HG02588 (cell line): ENCODE results near the gene SPAG16.
"Not testable (repeated sequence)": the region's sequence is repeated elsewhere in the genome, so short reads cannot be mapped to it uniquely, and the experiment has no call there.

Source experiments
- ATAC-seq: cut with Tn5 transposase; IDR thresholded peaks from one replicate; pipeline ENCODE4 v1.9.1; 2021; ENCODE audit warnings: mild to moderate bottlenecking, moderate library complexity; ENCODE audit not compliant: unreplicated experiment

SPAG16 gene

DNA sequence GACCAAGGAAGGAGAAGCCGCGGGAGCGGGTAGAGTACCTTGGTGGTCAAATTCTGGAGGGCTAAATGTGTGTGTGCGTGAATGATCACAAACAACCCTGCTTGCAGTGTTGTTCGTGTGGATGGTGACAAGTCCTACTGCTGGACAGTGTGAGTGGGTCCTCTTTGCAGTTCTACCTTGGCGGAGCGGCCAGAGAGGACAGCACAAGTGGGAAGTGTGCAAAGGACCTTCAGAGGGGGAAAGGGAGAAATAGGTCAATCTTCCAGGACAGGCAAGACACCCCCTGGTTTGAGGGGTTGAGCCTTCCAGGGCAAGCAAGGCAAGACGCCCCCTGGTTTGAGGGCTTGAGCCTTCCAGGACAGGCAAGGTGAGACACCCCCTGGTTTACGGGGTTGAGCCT lies 122.8 kb downstream of the SPAG16 start:
- ATAC-seq = not testable (repeated sequence)

DNA sequence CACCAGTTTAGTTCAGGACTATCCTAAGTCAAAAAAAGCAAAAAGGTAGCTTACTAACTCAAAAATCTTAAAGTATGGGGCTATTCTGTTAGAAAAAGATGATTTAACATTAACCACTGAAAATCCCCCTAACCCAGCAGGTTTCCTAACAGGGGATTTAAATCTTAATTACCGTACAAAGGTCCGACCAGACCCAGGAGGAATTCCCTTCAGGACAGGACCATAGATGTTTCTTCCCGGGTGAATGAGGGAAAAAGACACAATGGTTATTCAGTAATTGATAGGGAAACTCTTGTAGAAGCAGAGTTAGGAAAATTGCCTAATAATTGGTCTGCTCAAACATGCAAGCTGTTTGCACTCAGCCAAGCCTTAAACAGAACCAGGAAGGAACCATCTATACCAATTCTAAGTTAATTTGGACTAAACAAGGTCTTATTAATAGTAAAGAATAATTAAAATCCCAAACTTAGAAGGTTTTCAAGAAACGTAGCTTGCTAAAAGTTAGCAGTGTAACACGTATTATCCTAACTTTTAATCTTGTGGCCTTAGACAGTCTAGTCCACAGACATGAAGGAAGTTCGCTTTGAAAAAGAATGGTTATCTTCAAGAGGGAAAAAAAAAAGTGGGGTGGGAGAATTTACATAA lies 124.3 kb downstream of the SPAG16 start:
- ATAC-seq = not testable (repeated sequence)

DNA sequence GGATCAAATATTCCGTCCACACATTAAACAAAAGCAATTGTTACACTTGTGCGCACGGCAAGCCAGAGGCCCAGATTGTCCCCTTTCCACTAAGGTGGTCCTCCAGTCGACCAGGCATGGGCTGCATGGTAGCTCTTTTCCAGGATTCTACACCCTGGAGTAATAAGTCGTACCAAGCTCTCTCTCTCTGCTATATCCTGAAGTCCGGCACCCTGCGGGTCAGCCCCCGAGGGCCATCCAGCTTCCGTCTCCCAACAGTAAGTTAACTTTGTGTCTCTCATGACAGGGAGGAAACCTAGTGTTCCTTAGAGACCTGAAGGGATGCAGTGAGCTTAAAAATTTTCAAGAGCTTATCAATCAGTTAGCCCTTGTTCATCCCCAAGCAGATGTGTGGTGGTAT lies 126.4 kb downstream of the SPAG16 start:
- not testable (repeated sequence) for ATAC-seq

DNA sequence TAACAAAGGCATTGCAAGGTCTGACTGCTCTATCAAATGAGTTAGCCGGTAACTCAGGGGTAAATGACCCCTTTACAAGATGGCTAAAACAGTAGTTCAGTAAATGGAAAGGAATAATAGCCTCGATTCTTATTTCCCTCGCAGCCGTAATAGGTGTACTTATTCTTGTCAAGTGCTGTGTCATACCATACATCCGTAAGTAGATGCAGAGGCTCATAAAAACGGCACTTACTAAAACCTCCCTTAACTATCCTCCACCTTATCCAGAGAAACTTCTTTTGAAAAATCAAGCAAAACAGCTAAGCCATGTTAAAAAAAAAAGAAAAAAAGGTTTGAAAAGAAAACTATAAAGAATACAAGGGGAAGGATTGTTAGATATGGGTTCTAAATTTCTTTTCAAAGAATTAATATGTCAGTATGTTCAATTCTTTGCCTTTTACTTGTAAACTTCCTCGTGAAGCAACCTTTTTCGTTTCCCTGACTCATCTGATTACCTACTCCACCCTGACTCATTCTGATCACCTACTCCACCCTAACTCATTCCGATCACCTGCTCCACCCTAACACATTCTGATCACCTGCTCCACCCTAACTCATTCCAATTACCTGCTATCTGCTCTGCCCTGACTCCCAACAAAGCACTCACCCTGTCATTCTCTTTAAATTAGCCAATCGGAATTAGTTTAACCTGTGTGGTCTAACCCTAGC lies 127.5 kb downstream of the SPAG16 start:
- no peak for ATAC-seq

DNA sequence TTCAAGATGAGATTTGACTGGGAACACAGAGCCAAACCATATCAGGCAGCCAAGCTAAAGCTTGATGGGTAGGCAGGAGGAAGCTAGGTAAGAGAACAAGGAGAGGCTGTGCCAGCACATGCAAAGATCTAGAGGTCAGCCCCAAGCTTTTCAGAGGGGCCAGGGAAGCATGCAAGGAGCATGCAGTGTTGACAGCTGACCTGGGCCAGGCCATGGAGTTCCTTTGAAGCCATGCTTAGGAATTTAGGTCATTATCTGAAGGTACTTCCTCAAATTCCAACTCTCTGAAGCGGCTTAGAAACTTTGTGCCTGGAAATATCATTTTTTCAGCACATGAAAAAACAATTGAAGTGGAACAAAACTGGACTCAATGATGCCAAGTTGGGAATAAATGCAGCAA lies 130.8 kb downstream of the SPAG16 start:
- ATAC-seq = no peak

DNA sequence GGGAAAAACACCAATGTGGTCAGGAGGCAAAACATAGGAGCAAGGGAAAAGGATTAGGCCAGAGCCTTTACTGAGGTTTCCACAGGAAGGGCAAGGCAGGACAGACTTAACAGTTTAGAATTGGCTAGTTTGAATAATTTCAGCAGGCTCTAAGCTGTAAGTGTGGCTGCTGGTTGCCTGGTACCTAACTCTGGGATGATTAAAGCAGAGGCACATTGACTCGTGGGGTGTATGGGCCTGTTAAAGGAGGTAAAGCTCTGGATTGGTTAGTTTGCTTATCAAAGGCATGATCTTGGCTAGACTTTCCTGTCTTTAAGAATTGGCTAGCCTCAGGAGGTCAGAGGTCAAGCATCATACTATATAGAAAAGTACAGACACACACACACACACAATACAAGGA lies 132.6 kb downstream of the SPAG16 start:
- no peak for ATAC-seq

DNA sequence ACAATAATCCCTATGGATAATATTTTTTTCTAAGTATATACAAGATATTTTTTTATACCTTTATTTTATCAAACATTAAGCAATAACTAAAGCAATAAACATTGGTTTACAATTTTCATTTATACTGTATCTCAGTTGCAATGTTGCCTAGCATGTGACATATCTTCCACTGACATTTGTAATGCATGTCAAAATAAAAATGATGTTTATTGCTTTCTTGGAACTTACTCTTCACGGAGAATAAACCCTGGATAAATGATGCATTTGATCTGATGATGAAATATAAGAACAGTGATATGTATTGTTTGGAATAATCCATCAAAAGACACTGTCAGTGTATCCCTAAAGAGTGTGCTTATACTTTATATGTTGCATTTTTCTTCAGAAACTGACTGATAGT lies 135.7 kb downstream of the SPAG16 start:
- no peak for ATAC-seq

DNA sequence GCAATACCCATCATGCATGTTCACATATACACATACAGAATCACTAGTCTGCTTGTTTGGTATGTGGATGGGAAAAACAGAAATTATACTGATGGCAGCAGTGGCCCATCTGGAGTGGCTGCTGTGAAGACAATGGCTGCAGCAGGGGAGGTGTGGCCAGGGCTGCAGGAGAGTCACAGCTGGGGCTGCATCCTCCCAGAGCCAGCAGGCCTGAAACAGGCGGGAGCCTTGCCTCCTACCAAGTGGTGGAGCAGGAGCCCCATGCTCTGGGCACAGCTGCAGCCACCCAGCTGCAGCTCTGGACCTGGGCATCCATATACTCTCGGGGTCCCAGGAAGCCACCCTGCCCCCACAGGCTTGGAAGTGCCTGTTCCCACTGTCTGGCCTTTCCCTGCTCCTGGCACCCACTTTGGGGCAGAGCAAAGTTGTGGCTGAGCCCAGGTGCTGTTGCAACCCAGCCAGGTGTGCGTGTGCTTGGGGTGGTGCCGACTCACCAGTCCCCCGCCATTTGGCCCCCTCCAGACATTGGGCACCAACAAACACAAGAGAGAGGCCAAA lies 136.6 kb downstream of the SPAG16 start:
- ATAC-seq = no peak

DNA sequence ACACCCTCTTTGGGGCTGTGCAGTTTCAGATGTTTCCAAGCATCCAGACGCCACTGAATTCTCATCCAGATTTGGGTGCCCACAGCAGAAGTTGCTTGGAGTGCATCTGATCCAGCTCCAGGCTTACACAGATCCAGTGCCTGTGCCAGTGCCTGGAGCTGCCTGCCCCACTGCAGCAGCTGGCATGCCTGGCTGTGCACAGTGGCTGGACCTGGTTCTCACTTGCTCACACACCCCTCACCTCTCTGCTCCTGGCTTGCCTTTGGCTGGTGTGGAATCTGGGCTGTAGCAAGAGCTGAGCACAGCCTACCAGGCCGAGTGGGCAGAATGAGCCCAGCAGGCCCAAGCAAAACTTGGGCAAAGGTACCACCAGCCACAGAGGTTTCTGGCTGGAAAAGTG lies 137.9 kb downstream of the SPAG16 start:
- ATAC-seq = no peak

DNA sequence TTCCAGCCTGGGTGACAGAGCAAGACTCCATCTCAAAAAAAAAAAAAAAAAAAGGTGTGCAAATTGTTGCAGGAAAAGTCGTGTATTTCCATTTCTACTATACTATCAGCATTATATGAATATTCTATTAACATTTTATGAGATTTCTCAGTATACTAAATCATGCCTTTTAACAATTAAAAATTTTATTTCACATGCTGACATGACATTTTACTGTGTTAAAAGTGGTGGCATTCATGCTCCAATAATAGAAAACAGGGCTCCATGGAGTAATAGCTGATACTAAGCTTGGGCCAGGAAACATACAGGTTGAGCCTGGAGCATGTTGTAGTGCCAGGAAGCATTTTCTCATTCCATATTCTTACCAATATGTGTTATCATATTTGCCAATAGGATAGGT lies 141.4 kb downstream of the SPAG16 start:
- ATAC-seq = no peak

DNA sequence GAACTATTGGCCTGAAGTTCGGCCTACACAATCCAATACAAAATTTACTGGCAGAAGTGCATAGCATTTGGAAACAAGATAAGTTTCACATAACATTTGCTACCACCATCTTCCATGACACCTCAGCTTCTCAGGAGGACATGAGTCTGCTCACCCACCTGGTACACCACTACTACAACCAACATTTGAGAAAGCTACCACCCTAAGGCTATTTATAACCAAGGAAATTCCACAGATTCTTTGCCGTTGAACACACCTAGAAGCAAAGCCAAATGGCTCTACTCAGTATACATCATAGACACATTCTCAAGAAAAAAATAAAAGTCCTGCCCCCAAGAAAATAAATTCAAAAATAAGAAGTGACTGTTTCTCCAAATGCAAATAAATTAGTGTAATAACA lies 145.3 kb downstream of the SPAG16 start:
- ATAC-seq = no peak

DNA sequence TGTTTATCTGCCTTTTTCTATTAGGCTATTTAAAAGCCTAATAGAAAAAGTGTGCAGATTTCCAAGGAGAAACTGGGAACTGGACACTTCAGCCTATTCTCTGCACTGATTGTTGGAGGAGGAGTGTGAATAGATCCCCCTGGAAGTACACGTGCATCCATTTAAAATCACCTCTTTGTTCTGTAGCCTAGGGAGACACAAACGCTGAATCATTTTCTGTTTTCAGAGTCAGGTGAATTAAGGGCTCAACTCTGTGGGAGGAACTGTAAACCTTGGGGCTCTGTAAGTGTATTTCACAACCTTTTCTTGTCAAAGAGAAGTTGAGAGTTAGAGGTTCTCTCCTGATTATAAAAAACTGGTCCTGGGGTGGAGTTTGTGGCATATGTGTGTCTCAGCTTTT lies 159.7 kb downstream of the SPAG16 start:
- ATAC-seq = no peak

DNA sequence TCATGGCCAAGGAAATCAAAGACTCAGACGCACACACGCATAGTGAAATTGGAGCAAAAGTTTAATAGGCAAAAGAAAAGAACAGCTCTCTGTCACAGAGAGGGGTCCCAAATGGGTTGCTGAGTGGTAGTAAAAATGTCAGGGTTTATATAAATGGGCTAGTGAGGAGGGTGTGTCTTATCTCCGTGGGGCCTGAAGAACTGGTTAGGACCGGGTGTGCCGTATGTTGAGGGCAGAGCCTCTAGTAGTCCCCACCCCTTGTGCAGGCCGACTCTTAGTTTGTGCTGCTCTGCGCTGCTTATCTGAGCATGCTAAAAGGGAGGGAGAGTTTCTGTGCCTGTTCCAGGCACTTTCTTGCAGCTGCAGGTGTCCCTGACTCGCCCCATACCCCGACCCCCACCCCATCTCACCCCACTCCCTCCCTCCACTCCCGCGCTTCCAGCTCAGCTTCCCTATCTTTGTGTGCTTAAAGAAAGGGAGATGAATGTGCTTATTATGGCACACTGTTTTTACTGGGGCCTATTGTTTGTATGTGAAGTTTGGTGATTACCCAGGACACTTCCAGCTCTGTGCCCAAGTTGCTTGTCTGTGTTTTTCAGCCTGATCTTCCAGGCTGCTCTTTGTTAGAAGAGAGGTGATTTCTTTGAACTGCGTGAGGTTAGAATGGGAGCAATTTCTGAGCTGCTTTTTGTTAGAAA lies 167.4 kb downstream of the SPAG16 start:
- no peak for ATAC-seq

DNA sequence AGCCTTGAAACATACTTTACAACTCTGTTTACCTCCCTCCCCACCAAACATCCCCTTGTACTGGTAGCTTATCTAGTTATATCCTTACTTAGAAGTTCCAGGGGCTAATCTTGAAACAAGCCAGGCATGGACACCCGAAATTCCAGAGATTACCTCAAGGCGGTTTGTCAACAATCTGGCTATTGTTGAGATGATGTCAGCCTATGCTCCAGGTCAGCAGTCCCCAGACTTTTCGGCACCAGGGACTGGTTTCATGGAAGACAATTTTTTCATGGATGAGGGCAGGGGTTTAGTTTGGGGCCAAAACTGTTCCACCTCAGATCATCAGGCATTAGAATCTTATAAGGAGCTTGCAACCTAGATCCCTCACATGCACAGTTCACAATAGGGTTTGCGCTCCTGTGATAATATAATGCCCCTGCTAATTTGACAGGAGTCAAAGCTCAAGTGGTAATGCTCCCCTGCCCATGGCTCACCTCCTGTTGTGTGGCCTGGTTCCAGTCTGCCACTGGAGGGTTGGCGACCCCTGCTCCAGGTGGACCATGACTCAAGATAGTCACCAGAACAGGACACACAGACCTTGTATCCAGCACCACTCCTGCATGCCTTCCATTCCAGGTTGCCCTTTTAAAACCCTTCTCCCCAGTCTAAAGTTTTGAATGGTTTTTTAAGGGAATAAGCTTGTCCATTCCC lies 171.2 kb downstream of the SPAG16 start:
- ATAC-seq = no peak

DNA sequence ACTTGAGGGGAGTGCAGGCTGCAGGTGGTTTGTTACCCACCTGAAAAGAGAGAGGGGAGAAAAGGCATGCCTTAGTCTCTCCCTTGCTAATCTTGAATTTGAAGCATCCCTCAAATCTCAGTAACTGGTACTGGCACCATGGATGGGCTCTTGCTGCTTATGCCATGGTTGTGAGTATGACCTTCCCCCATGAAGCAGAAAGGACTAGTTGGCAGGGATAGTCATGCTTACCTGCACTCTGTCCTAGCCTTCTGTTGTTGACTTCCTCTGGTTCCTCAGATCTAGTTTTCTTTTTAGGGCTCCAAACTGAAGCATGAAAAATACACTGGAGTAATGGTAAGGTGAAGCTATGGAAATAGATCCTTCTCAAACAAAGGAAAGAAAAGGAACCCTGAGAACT lies 191.2 kb downstream of the SPAG16 start:
- ATAC-seq = no peak

DNA sequence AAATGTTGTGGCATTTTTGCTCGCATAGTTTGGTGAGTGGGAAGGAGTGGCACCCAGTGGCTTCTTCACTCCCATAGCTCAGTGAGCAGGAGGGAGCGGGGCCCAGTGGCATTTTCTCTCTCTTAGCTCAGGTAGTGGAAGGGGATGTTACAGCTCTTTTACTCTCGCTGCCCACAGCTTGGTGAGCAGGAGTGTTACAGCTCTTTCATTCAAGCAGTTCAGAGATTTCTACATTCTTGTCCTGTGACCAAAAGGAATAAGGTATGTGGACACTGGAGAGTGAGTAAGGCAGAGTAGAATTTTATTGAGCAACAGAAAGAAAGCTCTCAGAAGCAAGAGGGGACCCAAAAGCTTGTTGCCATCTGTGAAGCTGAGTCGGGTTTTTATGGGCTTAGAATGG lies 192.4 kb downstream of the SPAG16 start:
- no peak for ATAC-seq

DNA sequence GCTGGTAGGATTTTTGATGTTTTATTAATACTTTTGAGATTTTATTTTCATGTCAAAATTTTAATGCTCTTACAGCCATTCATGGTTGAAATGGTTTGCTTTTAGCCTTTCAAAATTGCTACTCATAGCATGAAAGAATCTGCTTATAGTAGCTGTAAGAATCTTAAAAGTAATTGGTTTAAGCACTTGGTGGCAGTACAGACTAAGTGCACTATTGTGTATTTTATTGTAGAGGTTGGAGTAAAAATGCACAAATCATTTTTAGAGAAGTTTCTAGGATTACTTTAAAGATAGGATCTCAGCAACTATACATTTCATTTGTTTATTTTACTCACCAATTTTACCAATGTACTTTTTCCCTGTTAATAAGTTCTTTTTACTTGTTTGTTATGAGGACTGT lies 205.8 kb downstream of the SPAG16 start:
- no peak for ATAC-seq

DNA sequence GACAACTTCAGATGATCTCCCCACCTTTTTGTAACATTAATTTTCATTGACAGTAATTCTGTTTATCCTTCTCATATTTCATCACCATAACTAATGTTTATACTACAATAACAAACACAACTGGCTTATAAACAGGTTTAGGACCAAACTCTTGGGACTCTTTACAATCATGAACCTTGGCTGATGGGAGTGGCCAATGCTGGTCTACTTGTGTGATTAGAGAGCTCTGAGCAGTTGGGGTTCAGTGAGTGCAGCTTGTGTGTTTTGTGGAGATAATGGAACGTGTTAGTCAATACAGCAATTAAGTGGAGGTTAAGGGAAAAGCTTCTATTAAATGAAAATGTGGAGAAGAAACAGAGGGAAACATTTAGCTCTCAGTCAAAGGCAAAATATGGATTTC lies 207.1 kb downstream of the SPAG16 start:
- no peak for ATAC-seq

DNA sequence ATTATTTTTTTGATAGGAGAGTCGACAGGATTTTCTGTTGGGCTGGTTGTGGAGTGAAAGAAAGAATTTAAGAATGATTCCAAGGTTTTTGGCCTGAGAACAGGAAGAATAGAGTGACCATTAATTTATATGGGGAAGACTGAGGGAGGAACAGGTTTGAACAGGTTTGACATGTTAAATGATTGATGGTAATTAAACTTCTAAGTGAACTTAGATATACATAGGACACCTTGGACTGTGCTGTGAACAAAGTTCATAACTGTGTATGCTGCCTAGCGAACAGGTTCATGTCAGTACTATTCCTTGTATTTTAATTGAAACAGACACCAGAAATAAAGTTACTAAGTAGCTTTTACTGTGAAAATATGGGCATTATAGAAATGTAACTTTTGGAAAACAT lies 212.0 kb downstream of the SPAG16 start:
- ATAC-seq = no peak

DNA sequence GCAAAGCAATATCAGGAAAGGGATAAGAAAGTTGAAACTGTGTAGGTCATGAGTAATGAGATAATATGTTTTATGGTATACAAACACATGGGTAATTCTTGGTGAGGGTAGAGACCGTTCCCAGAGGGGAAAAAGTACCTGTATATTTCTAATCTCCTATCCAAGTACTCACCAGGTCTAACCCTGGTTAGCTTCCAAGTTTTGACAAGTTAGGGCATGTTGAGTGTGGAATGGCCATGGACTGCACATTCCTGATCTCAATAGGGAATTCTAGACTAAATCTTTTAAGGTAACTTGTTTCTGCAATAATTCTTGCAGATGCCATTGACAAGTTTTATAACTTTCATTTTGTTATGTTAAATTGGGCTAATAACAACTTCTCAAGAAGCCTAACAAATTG lies 216.6 kb downstream of the SPAG16 start:
- ATAC-seq = no peak

DNA sequence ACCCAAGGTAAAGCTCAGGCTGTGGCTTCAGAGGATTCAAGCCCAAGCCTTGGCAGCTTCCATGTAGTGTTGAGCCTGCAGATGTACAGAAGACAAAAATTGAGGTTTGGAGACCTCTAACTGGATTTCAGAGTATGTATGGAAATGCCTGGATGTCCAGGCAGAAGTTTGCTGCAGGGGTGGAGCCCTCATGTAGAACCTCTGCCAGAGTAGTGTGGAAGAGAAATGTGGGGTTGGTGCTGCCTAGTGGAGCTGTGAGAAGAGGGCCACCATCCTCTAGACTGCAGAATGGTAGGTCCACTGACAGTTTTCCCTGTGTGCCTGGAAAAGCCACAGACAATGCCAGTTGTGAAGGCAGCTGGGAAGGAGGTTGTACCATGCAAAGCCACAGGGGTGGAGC lies 239.9 kb downstream of the SPAG16 start:
- no peak for ATAC-seq
